Inflammatory macrophage (primary cell): ENCODE data around the gene ASCL2.
"Not testable (repeated sequence)": the region's sequence is repeated elsewhere in the genome, so short reads cannot be mapped to it uniquely, and the experiment has no call there.

Experiments
- DNase-seq, 2 donors: peaks; one replicate each; pipeline ENCODE4 v3.0.0-alpha.2; 2020 to 2022

The ASCL2 gene

GRCh38 chr11:2296913-2297622 lies 26.7 kb upstream of the ASCL2 start:
- DNase-seq = no peak

DNA sequence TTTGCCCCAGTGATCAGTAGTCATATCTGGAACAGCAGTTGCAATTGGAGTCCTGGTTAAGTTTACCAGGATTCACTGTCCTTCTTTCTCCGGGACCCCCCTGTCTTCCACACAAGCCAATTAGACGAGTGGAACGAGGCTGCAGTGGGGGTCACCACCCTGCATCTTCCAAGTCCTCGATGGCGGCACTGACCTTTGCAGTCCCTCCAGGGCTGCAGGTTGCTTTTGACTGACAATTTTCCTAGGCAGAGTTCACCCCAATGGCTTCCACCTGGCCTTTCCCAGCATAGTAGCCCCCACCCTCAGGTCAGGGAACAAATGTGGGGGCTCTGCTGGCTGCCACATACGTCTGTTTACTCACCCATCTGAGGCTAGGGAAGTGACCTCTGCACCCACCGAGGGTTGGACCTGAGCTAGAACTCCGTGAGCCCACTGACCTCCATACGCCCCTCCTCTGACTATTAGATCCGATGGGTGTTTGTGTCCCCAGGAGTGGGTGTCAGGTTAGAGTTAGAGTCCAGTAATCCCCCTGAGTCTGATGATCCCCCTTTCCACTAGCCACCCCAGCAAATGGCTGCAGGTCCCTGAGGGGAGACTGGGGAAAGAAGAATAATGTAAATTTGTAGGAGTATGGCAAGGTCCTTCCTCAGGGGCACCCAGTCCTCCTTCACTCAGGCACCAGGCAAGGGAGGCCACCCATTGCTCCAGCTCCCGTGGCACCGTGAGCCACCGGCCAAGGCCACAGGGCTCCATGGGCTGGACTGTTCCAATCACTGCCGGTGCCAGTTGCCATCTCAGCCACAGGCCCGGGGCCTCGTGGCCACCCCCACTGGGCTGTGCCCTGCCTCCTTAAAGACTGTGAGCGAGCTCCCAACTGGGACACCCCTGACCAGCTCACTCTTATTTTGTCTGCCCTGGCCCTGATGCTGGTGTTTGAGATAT lies 25.9 kb upstream of the ASCL2 start:
- no peak for DNase-seq

- DNase-seq = no peak
Measured at GRCh38 chr11:2294926-2295290, 24.5 kb upstream of the ASCL2 start.

DNA sequence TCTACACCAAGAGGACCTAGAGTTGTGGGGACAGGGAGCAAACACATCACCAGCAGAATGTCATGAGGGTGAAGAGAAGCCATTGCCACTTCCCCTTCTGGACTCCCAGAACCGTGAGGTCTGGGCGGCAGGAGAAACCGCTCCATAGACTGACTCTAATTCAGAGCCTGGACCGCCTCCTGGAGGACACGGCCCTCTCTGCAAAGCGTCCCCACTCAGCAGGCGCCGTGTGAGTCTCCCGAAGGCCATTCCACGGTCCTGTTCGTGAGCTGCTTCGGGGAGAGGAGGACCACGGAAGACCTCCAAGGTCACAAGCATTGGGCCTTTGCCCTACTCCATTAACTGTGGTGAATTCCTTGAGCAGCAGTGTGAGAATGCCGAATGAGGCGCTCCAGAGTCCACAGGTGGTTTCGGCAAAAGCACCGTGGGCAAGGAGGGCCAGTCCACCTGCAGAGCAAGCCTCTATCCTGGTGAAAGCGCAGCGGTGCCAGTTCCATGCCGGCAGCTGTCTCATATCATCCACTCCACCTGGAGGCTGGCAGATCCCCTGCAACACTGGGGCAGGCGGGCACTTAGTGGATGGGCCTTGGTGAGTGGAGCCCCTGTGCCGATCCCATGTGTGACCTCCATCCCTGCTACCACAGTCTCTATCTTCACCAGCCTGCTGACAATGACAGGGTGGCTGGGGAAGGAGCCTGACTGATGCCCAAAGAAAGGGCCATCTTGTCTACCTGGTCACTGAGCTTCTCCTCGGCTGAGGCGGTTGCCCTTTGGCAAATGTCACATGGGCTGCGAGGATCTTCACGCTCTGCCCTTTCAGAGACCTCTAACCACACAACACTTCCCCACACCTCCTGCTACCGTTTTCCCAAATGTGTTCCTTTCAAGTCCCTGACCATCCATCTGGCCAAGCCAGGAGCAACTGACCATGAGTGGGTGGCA lies 23.9 kb upstream of the ASCL2 start:
- peak; percentile 70 to 87 for DNase-seq

GRCh38 chr11:2293531-2293971 lies 23.2 kb upstream of the ASCL2 start:
- no peak for DNase-seq

- no peak for DNase-seq
Measured at GRCh38 chr11:2290351-2290841, 20.0 kb upstream of the ASCL2 start.

DNA sequence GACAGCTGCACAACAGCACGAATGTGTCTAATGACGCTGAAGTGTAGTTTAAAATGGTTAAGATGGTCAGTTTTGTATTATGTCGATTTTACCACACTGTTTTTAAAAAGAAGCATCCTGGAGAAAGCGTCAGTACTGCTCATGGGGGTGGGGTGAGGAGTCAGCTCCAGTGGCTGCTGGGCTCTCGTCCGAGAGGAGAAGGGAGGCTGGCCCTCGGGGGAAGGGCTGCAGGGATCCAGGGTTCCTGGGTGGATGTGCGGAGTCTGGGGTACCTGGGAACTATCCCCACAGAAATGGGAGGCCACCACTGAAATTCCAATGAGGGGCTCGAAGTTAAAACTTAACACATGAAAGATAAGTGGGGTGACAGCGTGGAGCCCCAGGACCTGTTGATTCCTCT lies 19.5 kb upstream of the ASCL2 start:
- DNase-seq = no peak

DNA sequence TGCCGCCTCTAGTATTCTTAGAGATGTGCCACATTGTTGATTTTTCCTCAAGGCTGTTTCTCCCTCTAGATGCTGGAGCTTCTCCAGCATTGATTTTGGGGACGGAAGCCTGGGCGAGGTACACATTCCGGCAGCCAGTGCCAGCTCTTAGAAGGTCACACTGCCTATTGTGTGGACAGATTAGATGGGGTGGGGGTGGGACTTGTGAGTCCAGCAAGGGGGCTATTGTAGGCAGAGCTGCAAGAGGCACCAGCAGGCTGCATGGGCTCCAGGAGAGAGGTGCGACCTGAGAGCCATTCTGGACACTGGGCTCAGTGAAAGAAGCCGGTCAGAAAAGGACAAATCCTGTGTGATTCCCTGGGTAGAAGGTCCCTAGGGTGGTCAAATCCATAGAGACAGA lies 19.0 kb upstream of the ASCL2 start:
- DNase-seq = no peak

- DNase-seq = peak in 1 of 2 donors; percentile 41
Measured at GRCh38 chr11:2287091-2287490, 16.7 kb upstream of the ASCL2 start.

GRCh38 chr11:2286350-2286749 lies 16.0 kb upstream of the ASCL2 start:
- not testable (repeated sequence) for DNase-seq

- no peak for DNase-seq
Measured at GRCh38 chr11:2280208-2280607, 9.8 kb upstream of the ASCL2 start.

DNA sequence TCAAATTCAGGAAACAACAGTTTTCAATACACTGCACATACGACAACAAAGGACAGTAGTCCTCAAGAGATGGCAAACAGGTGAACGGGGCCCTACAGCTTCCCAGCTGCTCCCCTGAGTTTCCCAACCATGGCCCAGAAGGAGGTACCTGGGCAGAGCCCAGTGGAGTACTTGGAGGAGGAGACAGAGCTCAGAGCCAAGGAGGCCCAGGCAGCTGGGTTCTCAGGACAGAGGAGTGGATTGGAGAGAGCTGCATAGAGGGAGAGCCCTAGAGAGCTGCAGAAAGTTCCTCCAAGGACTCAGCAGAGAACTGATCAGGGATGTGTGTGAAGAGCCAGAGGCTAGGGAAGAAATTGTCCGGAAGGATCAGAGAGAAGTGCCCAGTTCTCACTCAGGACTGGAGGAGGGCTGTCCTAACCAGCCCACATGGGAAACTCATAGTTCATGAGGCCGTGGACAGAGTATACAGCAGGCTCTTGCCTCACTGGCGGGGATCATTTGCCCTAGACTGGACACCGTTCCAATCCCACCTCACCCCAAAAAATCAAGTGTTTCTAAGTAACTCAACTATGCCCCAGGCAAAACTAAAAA lies 7.6 kb upstream of the ASCL2 start:
- no peak for DNase-seq

DNA sequence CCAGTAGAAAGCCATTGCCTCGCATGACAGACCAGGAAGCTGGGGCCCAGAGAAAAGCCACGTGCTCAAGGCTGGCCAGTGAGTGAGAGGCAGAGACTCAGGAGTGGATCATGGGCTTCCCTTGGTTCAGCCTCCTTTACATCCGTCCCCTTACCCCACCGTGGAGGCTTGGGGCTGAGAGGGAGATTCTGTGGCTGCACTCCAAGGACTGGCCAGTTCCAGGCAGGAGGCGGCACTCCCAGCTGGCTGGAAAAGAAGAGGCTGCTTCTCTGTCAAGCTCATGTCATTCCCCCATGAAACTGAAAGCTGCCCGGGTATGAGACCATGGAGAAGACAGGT lies 6.6 kb upstream of the ASCL2 start:
- DNase-seq = no peak

DNA sequence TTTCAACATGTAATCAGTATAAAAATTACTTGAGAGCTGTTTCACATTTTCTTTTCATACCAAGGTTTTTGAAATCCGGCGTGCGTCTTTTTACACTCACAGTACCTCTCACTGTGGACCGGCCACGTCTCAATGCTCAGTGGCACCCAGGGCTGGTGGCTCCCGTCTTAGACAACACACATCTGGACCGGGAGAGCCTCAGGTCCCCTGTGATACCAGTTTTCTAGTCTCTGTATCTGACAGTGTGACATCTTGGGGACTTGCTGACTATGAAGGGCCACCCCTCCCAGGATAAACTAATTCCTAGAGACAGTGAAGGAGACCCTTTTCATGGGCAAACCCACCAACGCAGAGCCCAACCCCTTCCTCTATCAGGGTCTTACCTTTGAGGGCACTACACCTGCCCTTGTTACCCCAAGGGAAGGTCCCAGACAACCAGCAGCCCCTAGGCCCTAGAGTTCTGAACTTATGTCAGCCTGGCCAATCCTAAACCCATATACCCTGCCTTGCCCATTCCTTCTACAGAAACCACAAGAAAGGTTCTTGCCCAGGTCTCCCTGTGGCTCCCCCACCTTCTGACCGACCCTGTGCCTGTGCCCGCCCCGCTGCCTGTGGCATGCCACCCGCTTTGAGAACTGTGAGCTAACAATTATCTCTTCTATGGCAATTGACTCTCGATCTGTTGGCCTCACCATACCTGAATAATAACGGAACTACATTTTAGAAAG lies 6.1 kb upstream of the ASCL2 start:
- DNase-seq = no peak

GRCh38 chr11:2275334-2276279 lies 5.2 kb upstream of the ASCL2 start:
- DNase-seq = no peak

- no peak for DNase-seq
Measured at GRCh38 chr11:2273771-2274170, 3.4 kb upstream of the ASCL2 start.

DNA sequence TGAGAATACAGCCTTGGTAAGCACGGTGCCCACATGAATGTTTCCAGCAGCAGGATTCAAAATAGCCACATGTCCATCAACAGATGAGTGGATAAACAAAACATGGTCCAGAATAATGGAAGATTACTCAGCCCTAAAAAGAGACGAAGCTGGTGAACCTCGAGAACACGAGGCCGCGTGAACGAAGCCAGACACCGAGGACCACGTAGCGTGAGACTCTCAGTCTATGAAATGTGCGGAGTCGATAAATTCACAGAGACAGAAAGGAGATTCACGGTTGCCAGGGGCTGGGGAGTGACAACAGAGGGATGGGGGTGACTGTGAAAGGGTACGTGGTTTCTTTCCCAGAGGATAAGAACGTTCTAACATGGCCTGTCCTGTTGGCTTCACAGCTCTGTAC lies 2.9 kb upstream of the ASCL2 start:
- DNase-seq = no peak

GRCh38 chr11:2272946-2273280 lies 2.5 kb upstream of the ASCL2 start:
- DNase-seq = no peak

- DNase-seq = no peak
Measured at GRCh38 chr11:2272228-2272945, 2.0 kb upstream of the ASCL2 start.
